H1 (cell line): ENCODE data around the gene GOLGA3. TPM values are rescaled to one million over a fixed set of nuclear protein-coding genes. Genes with fewer than 3 reads are reported as not detected.

Source experiments
- CTCF ChIA-PET: fragments of 300-600 bp; sonication (Branson Sonifier 250); formaldehyde crosslinking; loops from one replicate; lab custom pipeline; 2021; ENCODE audit not compliant: partially characterized antibody; lab: Charles Lee
- POLR2A ChIA-PET: fragments of 300-600 bp; sonication (Branson Sonifier 250); formaldehyde crosslinking; loops from one replicate; lab custom pipeline; 2021; ENCODE audit warnings: inconsistent platforms; ENCODE audit not compliant: partially characterized antibody; lab: Charles Lee
- DNase-seq, 2 experiments: peaks; one replicate each; pipeline versions ENCODE4 v3.0.0 to v3.0.0-alpha.2; 2010 to 2022; ENCODE audit warnings: low spot score in 2 of 2, low read depth in 1 of 2, mixed read lengths in 1 of 2
- FAIRE-seq: peaks from 2 replicates; lab custom pipeline; 2011; peaks lifted over from hg19 to GRCh38; lab: Jason Lieb, UNC
- H2AFZ ChIP-seq: 2 replicates; pipeline ENCODE4 v1.8.1; 2012; ENCODE audit warnings: low read length, inconsistent platforms
- H2AK5ac ChIP-seq: 2 replicates; pipeline ENCODE4 v1.6.1; 2013; ENCODE audit warnings: low read depth, low read length
- H2BK120ac ChIP-seq: replicated peaks from 2 replicates; pipeline ENCODE3; 2013; ENCODE audit warnings: low read depth, low read length, inconsistent platforms
- H2BK12ac ChIP-seq: 2 replicates; pipeline ENCODE4 v1.6.1; 2013; ENCODE audit warnings: low read depth, low read length
- H2BK15ac ChIP-seq: 2 replicates; pipeline ENCODE4 v1.6.1; 2013; ENCODE audit warnings: low read length
- H2BK20ac ChIP-seq: 2 replicates; pipeline ENCODE4 v1.6.1; 2013; ENCODE audit warnings: low read length
- H2BK5ac ChIP-seq: 2 replicates; pipeline ENCODE4 v1.6.1; 2013; ENCODE audit warnings: low read depth, low read length
- H3K14ac ChIP-seq: 2 replicates; pipeline ENCODE4 v1.6.1; 2013; ENCODE audit warnings: inconsistent platforms; ENCODE audit not compliant: insufficient read length
- H3K18ac ChIP-seq: 2 replicates; pipeline ENCODE4 v1.6.1; 2013; ENCODE audit warnings: low read length; ENCODE audit errors: extremely low read depth
- H3K23ac ChIP-seq: 2 replicates; pipeline ENCODE4 v1.6.1; 2013; ENCODE audit warnings: inconsistent platforms; ENCODE audit not compliant: insufficient read length
- H3K23me2 ChIP-seq: 2 replicates; pipeline ENCODE4 v1.6.1; 2013; ENCODE audit warnings: low read depth, low read length
- H3K27ac ChIP-seq: 2 replicates; pipeline ENCODE4 v1.6.1; 2011; ENCODE audit warnings: low read depth, low read length, inconsistent platforms
- H3K27me3 ChIP-seq, 4 experiments: replicated peaks in 1 of 4; 1 replicate in 1 of 4; 2 replicates in 3 of 4; pipeline versions ENCODE4 v1.6.1 to v1.8.1; 2011 to 2013; ENCODE audit warnings: low read length in 3 of 4, mild to moderate bottlenecking in 3 of 4, inconsistent platforms in 2 of 4, mixed read lengths in 2 of 4, moderate library complexity in 1 of 4; ENCODE audit not compliant: control insufficient read depth in 3 of 4, insufficient read depth in 3 of 4; ENCODE audit errors: extremely low read depth in 1 of 4
- H3K36me3 ChIP-seq, 4 experiments: 2 replicates each; pipeline versions ENCODE4 v1.6.1 to v1.8.1; 2011 to 2013; ENCODE audit warnings: mild to moderate bottlenecking in 4 of 4, low read length in 3 of 4, moderate library complexity in 2 of 4, control low read depth in 1 of 4, inconsistent platforms in 1 of 4; ENCODE audit not compliant: insufficient read depth in 4 of 4, control insufficient read depth in 2 of 4
- H3K4ac ChIP-seq: replicated peaks from 2 replicates; pipeline ENCODE3; 2013; ENCODE audit warnings: low read length, low read depth, mixed read lengths, inconsistent platforms; ENCODE audit not compliant: insufficient read length
- H3K4me1 ChIP-seq, 4 experiments: replicated peaks in 1 of 4; 1 replicate in 1 of 4; 2 replicates in 3 of 4; pipeline versions ENCODE4 v1.6.1 to v1.8.1; 2011 to 2013; ENCODE audit warnings: low read length in 3 of 4, inconsistent platforms in 2 of 4, mixed read lengths in 1 of 4; ENCODE audit not compliant: insufficient read depth in 4 of 4, control insufficient read depth in 3 of 4
- H3K4me2 ChIP-seq, 2 experiments: 2 replicates each; pipeline versions ENCODE4 v1.6.1 to v1.8.1; 2011 to 2013; ENCODE audit warnings: low read depth in 2 of 2, low read length in 2 of 2, control low read depth in 1 of 2, inconsistent platforms in 1 of 2, mild to moderate bottlenecking in 1 of 2; ENCODE audit not compliant: insufficient read depth in 1 of 2
- H3K4me3 ChIP-seq, 4 experiments: fragments of 200-600, 300-600 bp in 1 of 4; sonication (generic), shearing (Covaris generic), sonication (Bioruptor Twin) in 1 of 4; 2 replicates each; pipeline versions ENCODE4 v1.5.1 to v1.8.1; 2011 to 2016; ENCODE audit warnings: low read length in 4 of 4, low read depth in 3 of 4, control low read depth in 2 of 4, inconsistent platforms in 2 of 4, mild to moderate bottlenecking in 2 of 4, mixed read lengths in 1 of 4, moderate library complexity in 1 of 4; ENCODE audit not compliant: insufficient read depth in 2 of 4; ENCODE audit errors: extremely low read depth in 1 of 4
- H3K56ac ChIP-seq: replicated peaks from 2 replicates; pipeline ENCODE3; 2013; ENCODE audit warnings: low read depth, mild to moderate bottlenecking, mixed read lengths, low read length, inconsistent platforms; ENCODE audit not compliant: insufficient read length
- H3K79me1 ChIP-seq: 2 replicates; pipeline ENCODE4 v1.6.1; 2013; ENCODE audit warnings: low read depth, low read length, control low read depth
- H3K79me2 ChIP-seq, 2 experiments: 2 replicates each; pipeline versions ENCODE4 v1.6.1 to v1.8.1; 2012 to 2013; ENCODE audit warnings: low read length in 2 of 2, mild to moderate bottlenecking in 2 of 2, inconsistent platforms in 1 of 2; ENCODE audit not compliant: insufficient read depth in 2 of 2, control insufficient read depth in 1 of 2
- H3K9ac ChIP-seq, 4 experiments: replicated peaks in 1 of 4; 1 replicate in 1 of 4; 2 replicates in 3 of 4; pipeline versions ENCODE4 v1.6.1 to v1.8.1; 2011 to 2013; ENCODE audit warnings: low read depth in 3 of 4, low read length in 3 of 4, control low read depth in 2 of 4, mild to moderate bottlenecking in 2 of 4, moderate library complexity in 2 of 4, inconsistent platforms in 1 of 4; ENCODE audit errors: extremely low read depth in 1 of 4
- H3K9me3 ChIP-seq, 2 experiments: 2 replicates each; pipeline versions ENCODE4 v1.6.1 to v1.8.1; 2012 to 2013; ENCODE audit warnings: mild to moderate bottlenecking in 2 of 2, moderate library complexity in 2 of 2, control low read depth in 1 of 2, inconsistent platforms in 1 of 2, low read depth in 1 of 2, low read length in 1 of 2, mixed read lengths in 1 of 2; ENCODE audit not compliant: insufficient read depth in 2 of 2
- H4K20me1 ChIP-seq, 2 experiments: replicated peaks in 1 of 2; 2 replicates each; pipeline versions ENCODE3 to v1.8.1; 2011 to 2013; ENCODE audit warnings: inconsistent platforms in 2 of 2, low read length in 2 of 2, mild to moderate bottlenecking in 1 of 2; ENCODE audit not compliant: insufficient read depth in 2 of 2, control insufficient read depth in 1 of 2
- H4K5ac ChIP-seq: 2 replicates; pipeline ENCODE4 v1.6.1; 2013; ENCODE audit warnings: low read length, low read depth, mixed read lengths, inconsistent platforms; ENCODE audit not compliant: insufficient read length
- H4K8ac ChIP-seq: 2 replicates; pipeline ENCODE4 v1.8.0; 2013; ENCODE audit warnings: mild to moderate bottlenecking, moderate library complexity, low read length, inconsistent platforms; ENCODE audit not compliant: insufficient read depth; ENCODE audit errors: extremely low read depth
- H4K91ac ChIP-seq: replicated peaks from 2 replicates; pipeline ENCODE3; 2013; ENCODE audit warnings: low read length, mixed read lengths, inconsistent platforms; ENCODE audit not compliant: insufficient read length
- ASH2L ChIP-seq: fragments of 200-600, 300-600 bp; sonication (generic); IDR thresholded peaks from one replicate; pipeline ENCODE4 v1.7.1; 2017; ENCODE audit warnings: low read length
- BRCA1 ChIP-seq: IDR thresholded peaks from 2 replicates; pipeline ENCODE4 v1.6.1; 2012; ENCODE audit warnings: low read depth, low read length, improper control_type of control experiment
- CREB1 ChIP-seq: IDR thresholded peaks from 2 replicates; pipeline ENCODE4 v1.6.1; 2012; ENCODE audit warnings: inconsistent platforms
- EP300 ChIP-seq, 2 experiments: IDR thresholded peaks; 1 replicate in 1 of 2; 2 replicates in 1 of 2; pipeline ENCODE4 v1.6.1; 2011 to 2012; ENCODE audit warnings: low read depth in 2 of 2, low read length in 2 of 2, mild to moderate bottlenecking in 2 of 2, borderline replicate concordance in 1 of 2, inconsistent platforms in 1 of 2, moderate library complexity in 1 of 2
- EZH2 ChIP-seq: fragments of 200-600 bp; sonication (generic); IDR thresholded peaks from 2 replicates; pipeline ENCODE4 v1.7.1; 2012; ENCODE audit warnings: low read depth, mild to moderate bottlenecking, moderate library complexity, low read length, inconsistent platforms; ENCODE audit not compliant: severe bottlenecking
- JUND ChIP-seq: IDR thresholded peaks from 2 replicates; pipeline ENCODE4 v1.6.1; 2011; ENCODE audit warnings: mild to moderate bottlenecking, improper control_type of control experiment, low read length
- KDM5A ChIP-seq: fragments of 200-600 bp; IDR thresholded peaks from 2 replicates; pipeline ENCODE4 v1.7.1; 2012; ENCODE audit warnings: mild to moderate bottlenecking, low read length, inconsistent platforms, mixed read lengths
- RAD21 ChIP-seq, 2 experiments: IDR thresholded peaks in 1 of 2; conservative IDR thresholded peaks in 1 of 2; 2 replicates each; pipeline ENCODE4 v1.6.1; 2011; ENCODE audit warnings: low read depth in 2 of 2, low read length in 2 of 2, improper control_type of control experiment in 1 of 2, inconsistent platforms in 1 of 2, mild to moderate bottlenecking in 1 of 2, moderate library complexity in 1 of 2
- RFX5 ChIP-seq: IDR thresholded peaks from 2 replicates; pipeline ENCODE4 v1.6.1; 2011; ENCODE audit warnings: low read depth, low read length, improper control_type of control experiment, borderline replicate concordance
- RNF2 ChIP-seq: fragments of 200-900, 300-1000 bp; sonication (generic); IDR thresholded peaks from 2 replicates; pipeline ENCODE4 v1.7.1; 2016; ENCODE audit warnings: borderline replicate concordance, low read depth, mild to moderate bottlenecking, antibody characterized with exemption, low read length; ENCODE audit not compliant: poor library complexity, severe bottlenecking; ENCODE audit errors: missing control alignments
- YY1 ChIP-seq: IDR thresholded peaks from 2 replicates; pipeline ENCODE4 v1.6.1; 2011; ENCODE audit warnings: low read depth, mild to moderate bottlenecking, low read length
- WGBS, 2 experiments: shearing (Covaris generic) in 1 of 2; methylation state at CpG; one replicate each; pipeline versions ENCODE4 v1.1.6 to v1.1.7; 2013 to 2015; ENCODE audit warnings: low lambda C conversion rate in 2 of 2, mixed read lengths in 2 of 2, inconsistent platforms in 1 of 2, low coverage in 1 of 2, missing lambda C conversion rate in 1 of 2; ENCODE audit not compliant: insufficient replicate concordance in 2 of 2, insufficient coverage in 1 of 2, insufficient read length in 1 of 2; ENCODE audit errors: extremely low coverage in 1 of 2, missing lambda C conversion rate in 1 of 2; 5-methylcytosine and 5-hydroxymethylcytosine counted together
- polyA plus RNA-seq, 7 experiments: library from polyadenylated mRNA; depleted of rRNA in 3 of 7; stranded (reverse) in 5 of 7; unstranded in 2 of 7; fragments of >200 nt in 5 of 7; fragments of 200-250 nt in 2 of 7; gene quantifications; 1 replicate in 5 of 7; 2 replicates in 1 of 7; 4 replicates in 1 of 7; pipeline versions ENCODE4 v1.2.1 to v1.2.3, GENCODE V29; 2011 to 2013; ENCODE audit warnings: missing spikeins in 2 of 7, mixed read lengths in 2 of 7
- total RNA-seq: library from RNA; stranded (reverse); fragmentation: NEBNext Ultra II Directional; extraction: Animal tissue kit (Norgen Biotek cat#: 25700); gene quantifications from 2 replicates; pipeline ENCODE4 v1.2.1, GENCODE V29; 2021
- TF ChIP-seq, protein P1 (sequence below): IDR thresholded peaks from 2 replicates; pipeline ENCODE4 v1.6.1; 2012; ENCODE audit warnings: low read length, inconsistent platforms

Gene GOLGA3
- total and polyA plus RNA-seq, 2 of the 8 experiments (the other 6 are each of a cell fraction or from before 2014, with no cell fraction given), result 6.4 to 33.1 TPM

DNA sequence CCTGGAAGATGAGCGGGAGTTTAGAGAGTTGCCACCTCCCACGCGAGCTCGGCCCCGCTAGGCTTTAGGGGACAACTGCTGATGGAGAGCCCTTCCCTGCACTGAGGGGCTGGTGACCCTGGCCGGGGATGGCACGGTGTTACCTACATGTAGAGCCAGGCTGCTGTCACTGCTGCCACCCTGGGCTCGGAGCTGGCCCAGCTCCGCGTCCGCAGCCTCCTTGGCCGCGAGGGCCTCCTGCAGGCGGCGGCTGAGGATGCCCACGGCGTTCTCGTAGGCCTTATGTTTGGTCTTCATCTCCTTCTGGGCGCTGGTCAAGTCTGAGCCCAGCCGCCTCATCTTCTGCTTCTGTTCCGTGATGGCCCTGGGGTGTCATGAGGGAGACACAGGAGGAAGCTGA lies 42.5 kb downstream of the GOLGA3 start:
- no peak overlapping the region for H4K5ac ChIP-seq
- no peak overlapping the region for H3K18ac ChIP-seq
- peaks cover 3% of the 10 kb centered on the region for H3K79me1 ChIP-seq
- H2BK15ac ChIP-seq, result no peak overlapping the region
- no peak overlapping the region for H4K8ac ChIP-seq
- H3K79me2 ChIP-seq, result no peaks in the 10 kb centered on the region
- no peak overlapping the region for H3K27ac ChIP-seq
- POLR2A ChIA-PET, result interaction anchor here (0.6 to 1.2 kb wide), 2 partner anchors 11 to 100 kb away, joined by 3 to 4 read pairs; no protein-coding TSS in a partner anchor
- H2AFZ ChIP-seq, result no peak overlapping the region
- H3K23me2 ChIP-seq, result peaks cover 3% of the 10 kb centered on the region; the same call in 1 of the 2 replicates
- H3K4me1 ChIP-seq, result no peaks in the 10 kb centered on the region
- H3K27me3 ChIP-seq, result no peaks in the 10 kb centered on the region
- H2BK5ac ChIP-seq, result no peak overlapping the region
- no peak overlapping the region for H3K4ac ChIP-seq
- no peak overlapping the region for H2BK120ac ChIP-seq
- no peak overlapping the region for H2BK12ac ChIP-seq
- peaks cover 4 to 43% (median 21%) of the 10 kb centered on the region in 4 experiments; a peak in 7 of 8 replicates for H3K36me3 ChIP-seq
- CTCF ChIA-PET, result no interaction called here
- no peak overlapping the region for H2BK20ac ChIP-seq
- no peak overlapping the region for H3K14ac ChIP-seq
- WGBS, 2 experiments, result 94% methylated on average over 18 of the region's 21 CpGs; no CpG with 5 or more reads in 1 of the 2 experiments
- H3K56ac ChIP-seq, result no peak overlapping the region
- FAIRE-seq, result no peak
- H3K9me3 ChIP-seq, result no peaks in the 10 kb centered on the region
- DNase-seq, result no peak
- no peak overlapping the region for H3K4me2 ChIP-seq
- H4K91ac ChIP-seq, result no peak overlapping the region
- H2AK5ac ChIP-seq, result no peak overlapping the region
- H4K20me1 ChIP-seq, result peaks cover 0 to 11% of the 10 kb centered on the region in 2 experiments
- no peak overlapping the region for H3K9ac ChIP-seq
- no peak overlapping the region for H3K4me3 ChIP-seq
- no peak overlapping the region for H3K23ac ChIP-seq
- TF ChIP-seq CREB1, result no peak
- no peak for TF ChIP-seq RNF2
- TF ChIP-seq, protein P1, sequence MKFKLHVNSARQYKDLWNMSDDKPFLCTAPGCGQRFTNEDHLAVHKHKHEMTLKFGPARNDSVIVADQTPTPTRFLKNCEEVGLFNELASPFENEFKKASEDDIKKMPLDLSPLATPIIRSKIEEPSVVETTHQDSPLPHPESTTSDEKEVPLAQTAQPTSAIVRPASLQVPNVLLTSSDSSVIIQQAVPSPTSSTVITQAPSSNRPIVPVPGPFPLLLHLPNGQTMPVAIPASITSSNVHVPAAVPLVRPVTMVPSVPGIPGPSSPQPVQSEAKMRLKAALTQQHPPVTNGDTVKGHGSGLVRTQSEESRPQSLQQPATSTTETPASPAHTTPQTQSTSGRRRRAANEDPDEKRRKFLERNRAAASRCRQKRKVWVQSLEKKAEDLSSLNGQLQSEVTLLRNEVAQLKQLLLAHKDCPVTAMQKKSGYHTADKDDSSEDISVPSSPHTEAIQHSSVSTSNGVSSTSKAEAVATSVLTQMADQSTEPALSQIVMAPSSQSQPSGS, result no peak
- TF ChIP-seq BRCA1, result no peak
- no peak for TF ChIP-seq EP300 (IDR thresholded peaks at IDR 0.05; ENCODE audit: borderline replicate concordance in 1 of 2, low read depth in 2 of 2, low read length in 2 of 2)
- no peak for TF ChIP-seq JUND
- TF ChIP-seq EZH2, result no peak
- no peak for TF ChIP-seq ASH2L
- TF ChIP-seq RFX5, result no peak
- TF ChIP-seq RAD21 (IDR thresholded peaks at IDR 0.05 in 1 of 2, conservative IDR thresholded peaks at IDR 0.05 in 1 of 2; ENCODE audit: low read depth in 2 of 2, low read length in 2 of 2), result no peak
- no peak for TF ChIP-seq KDM5A
- no peak for TF ChIP-seq YY1
